CD4-positive, alpha-beta T cell treated with Interleukin-6 for 4 hours (primary cell): ENCODE measurements around the gene TOP2A.
A peak's percentile ranks its signal among the peaks of the same experiment; 100 is the strongest.

Experiments
- DNase-seq: peaks from one replicate; pipeline ENCODE4 v3.0.0-alpha.2; 2020; ENCODE audit warnings: mixed read lengths

The TOP2A gene

DNA sequence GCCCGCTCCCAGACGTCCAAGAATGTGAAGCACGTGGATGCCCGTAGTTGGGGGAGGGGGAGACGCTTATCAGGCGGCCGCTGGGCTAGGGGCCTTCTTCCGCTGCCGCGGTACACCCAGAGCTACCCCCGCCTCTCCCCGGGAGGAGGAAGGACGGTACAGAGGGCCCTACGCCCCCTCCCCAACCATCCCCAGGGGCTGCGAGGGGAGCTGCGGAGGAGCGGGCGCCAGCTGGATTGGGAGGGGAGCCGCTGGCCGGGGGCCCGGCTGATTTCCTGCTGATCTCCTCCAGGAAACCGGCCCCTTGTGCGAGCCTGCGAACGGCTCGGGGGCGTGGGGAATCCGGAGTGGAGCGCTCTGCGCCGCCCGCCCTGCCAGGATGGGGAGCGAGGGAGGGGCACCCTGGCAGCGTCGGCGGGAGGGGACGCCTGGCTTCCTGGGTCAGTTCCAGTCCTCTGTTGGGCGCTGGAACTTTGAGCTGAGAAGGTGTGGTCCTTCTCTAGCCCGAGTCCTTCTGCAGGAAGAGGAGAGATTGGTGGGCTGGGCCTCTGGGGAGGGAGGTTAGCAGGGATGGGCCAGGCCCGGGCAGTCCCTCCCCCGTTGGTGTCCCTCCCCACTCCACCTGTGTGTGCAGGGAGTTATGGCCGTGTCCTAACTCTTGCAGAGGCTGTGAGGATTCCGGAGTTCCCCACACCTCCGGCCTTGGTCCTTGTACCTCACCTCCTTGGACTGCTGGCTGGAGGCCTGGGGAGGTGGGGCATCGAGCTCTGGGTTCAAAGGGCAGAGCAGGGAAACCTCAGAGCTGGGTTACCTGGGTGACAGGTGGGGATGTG is 72.3 kb downstream of the TOP2A start:
- DNase-seq: peak; percentile 47

DNA sequence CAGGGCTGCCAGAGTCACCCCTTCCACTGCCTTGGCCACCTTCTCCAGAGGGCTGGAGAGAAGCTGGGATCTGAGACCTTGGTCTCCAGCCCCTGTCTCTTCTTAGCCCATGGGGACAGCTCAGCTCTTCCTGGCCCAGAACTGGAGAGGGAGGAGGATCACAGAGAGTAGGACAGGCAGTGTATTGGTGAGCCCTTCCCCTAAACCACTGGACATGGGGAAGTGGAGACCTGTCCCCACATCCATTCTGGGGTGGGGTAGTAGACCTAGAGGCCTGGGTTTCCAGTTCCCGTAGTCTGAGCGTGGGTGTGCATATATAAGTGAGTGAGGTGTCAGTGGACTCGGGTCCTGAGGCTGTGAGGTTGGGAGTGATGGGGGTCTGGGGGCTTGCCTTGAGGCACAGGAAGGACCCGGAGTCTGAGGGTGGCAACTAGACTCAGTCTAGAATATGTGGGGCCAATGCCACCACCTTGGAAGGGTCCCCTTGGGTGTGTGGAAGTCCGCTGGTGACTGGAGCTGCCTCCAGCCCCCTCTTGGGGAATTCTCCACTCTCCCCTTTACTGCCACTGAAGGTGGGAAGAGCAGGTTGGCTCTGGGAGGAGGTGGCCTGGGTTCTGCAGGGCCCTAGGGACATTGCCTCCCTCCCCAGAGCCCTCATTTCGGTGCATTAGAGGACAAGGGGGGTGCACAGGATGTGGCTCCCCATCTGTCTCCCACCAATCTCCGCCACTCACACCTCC is 73.1 kb downstream of the TOP2A start:
- no peak for DNase-seq

DNA sequence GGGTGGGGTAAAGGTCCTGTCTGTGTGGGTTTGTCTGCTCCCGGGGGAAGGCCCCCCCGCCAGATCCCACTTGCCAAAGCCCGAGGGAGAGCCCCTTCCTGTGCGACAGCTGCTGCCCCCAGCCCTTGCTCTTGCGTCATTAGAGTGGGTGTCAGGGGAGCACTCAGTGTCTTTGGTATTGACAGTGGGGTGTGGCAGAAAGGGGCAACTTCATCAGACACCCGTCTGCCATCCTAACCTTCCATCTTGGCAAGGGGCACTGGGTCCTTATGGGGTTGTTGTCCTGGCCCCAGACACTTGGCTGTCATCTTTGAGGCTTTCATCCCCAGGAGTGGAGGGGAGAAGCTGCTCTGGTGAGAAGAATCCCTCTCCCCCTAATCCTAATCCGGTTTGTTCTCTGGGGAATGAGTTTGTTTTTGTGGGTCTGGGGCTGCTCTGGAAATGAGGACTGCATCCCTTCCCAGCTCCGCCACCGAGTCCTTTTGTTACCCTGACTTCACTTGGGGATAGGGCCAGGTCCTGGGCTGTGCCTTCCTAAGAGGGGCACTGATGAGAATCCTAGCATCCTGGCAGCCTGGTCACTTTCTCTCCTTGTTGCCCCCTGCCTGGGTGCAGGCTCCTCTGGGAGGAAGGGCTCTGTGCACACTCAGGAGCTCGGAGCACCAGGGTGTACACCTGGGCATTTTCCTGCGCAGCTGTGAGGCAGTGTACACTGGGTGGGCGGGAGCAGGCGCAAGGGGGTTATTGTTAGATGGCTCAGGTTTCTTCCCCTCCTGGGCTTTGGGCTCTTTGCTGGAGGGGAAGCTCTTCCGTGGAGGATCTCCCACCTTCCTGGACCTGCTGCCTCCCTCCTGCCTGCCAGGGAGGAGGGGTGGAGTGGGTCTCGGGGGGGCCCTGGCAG is 74.2 kb downstream of the TOP2A start:
- DNase-seq: no peak

DNA sequence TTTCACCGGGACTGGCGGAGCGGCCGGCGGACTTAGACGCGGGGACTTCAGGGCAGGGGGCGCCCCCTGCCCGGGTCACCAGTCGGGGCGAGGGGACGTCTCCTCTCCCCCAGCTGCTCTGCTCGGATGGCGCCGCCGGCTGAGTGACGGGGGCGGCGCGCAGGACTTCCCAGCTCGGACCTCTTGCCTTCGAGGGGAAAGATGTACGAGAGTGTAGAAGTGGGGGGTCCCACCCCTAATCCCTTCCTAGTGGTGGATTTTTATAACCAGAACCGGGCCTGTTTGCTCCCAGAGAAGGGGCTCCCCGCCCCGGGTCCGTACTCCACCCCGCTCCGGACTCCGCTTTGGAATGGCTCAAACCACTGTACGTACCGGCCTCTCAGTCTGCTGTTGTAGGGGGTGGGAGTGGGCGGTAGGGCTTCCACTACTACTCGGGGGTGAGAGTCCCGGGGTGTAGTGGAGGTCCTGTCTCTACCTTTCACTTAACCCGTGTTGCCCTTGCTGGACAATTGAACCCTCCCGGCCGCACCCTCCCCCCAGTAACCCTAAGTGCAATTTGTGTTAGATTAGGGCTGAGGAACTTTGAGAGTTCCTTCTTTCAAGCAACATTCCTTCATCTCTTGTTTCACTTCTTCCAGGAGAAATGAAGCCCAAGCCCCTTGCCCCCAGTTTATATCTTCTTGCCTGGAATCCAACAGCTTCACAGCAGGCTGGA is 75.0 kb downstream of the TOP2A start:
- DNase-seq: no peak

DNA sequence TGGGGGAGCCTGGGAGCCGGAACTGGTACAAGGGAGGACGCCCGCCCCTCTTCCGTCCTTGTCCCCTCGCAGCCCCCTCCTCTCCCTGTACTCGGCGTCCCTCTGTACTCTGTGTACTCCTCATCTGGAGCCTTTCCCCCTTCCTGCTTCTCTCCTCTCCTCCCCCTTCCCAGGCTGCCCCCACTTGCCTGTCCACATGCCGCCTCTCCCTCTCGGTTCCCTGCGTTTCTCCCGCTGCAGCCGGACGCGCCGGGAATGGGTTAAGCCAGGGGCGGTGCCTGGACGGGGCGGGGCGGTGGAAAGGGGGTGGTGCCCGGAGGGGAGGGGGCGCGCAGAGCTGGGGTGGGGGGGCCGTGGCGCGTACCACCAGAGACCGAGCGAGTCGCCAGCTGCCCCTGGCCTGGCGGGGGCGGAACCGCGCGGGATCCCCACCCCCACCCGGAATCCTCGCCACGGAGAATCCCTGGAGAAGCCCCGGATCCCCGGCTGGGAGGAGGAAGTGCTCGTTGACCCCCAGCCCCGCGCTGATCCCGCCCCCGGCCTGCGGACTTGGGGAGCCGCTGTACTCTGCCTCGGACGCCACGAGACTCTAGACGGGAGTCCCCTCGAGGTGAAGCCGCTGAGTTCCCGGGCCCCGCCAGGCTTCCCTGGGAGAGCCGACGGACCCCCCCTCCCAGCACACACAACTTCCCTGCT is 75.7 kb downstream of the TOP2A start:
- peak; percentile 50 for DNase-seq

DNA sequence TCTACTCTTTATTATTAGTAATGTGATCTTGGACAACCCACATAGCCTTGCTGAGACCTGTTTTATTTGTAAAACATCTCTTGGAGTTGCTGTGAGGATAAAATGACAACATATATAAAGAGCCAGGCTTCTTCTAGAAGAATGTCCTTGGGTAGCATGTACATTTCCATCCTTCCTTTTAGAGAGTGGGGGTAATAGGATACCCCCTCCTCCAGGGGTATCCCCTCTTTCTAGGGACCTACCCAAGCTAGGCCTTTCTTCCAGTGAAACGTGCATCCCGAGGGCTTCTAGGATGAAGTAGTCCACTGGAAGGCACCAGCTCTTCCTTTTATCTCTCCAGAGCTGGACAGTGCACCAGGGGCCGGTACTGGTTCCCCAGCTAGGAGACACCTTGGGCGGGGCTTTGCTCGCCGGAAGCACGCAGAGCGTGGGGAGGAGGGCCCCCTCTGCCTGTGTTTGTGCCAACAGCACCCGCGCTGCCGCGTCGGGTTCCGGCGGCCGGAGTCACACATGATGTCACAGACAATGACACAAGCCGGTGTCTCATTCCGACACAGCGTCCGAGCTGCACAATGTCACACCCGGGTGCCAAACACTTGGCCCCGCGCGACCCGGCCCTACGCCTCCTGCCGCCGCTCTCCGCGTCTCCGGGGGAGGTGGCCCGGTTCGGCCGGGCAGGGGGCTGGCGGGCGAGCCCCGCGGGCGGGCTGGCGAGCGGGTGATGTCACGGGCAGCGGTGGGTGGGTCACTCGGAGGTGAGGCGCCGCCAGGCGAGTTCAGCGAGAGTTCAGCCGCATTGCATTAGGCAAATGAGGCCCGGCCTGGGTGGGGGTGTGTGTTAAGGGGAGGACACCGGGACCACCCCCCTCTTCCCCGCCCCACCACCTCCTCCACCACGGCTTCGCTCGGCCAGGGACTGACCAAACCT is 76.6 kb downstream of the TOP2A start:
- peak; percentile 90 for DNase-seq

DNA sequence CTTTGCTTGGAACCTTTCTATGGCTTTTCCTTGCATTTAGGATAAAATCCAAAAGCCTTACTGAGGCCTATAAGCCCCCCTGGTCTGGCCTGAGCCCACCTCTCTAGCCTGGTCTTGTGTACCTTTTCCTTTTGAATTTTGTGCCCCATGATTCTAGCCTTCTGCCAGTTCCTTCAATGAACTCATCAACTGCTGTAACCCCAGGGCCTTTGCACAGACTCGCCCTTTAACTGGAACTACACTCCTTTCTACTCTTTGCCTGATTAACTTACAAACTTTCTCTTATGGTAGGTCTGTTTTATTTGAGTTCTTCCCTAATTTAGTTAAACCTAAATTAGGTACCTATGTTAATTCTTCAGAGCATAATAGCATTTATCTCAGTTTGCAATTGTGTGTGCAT is 77.4 kb downstream of the TOP2A start:
- DNase-seq: no peak

DNA sequence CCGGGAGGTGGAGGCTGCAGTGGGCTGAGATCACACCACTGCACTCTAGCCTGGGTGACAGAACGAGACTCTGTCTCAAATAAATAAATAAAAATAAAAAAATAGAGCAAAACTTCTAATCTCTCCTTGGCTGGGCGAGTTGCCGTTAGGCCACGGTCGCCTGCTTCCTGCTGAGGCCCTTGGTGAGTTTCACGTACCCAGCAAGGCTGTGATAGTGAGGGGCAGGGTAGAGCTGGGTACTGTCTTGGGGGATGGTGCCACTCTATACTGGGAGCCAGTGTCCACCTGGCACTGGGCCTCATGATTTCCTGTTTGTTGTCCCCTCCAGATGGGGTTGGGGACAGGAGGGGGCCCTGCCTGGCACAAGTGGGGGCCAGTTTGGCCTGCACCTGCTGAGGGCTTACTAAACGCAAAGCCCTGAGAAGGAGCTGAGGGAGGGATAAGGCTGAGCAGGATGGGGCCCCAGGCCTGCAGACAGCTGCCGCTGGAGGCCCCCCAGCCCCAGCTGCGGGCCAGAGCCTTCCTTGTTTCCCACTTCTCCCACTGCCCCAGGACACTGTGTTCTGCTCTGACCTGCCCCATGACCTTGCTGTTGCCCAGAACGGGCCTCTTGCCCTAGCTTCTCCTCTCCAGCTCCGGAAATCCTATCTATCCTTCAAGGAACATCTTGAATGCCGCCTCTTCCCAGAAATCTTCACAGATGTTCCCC is 78.6 kb downstream of the TOP2A start:
- no peak for DNase-seq
